Activated CD4-positive, alpha-beta T cell treated with anti-CD3 and anti-CD28 coated beads, Interleukin-10, Interleukin-2, amounts not matched to agents 100 ng/mL and 50 ng/mL, durations not matched to agents 16 hours and 8 hours (primary cell): ENCODE results near the gene AGGF1.
"Not testable (repeated sequence)": the region's sequence is repeated elsewhere in the genome, so short reads cannot be mapped to it uniquely, and the experiment has no call there.

ENCODE experiments used
- DNase-seq: peaks from one replicate; pipeline ENCODE4 v3.0.0-alpha.2; 2020

The AGGF1 gene

DNA sequence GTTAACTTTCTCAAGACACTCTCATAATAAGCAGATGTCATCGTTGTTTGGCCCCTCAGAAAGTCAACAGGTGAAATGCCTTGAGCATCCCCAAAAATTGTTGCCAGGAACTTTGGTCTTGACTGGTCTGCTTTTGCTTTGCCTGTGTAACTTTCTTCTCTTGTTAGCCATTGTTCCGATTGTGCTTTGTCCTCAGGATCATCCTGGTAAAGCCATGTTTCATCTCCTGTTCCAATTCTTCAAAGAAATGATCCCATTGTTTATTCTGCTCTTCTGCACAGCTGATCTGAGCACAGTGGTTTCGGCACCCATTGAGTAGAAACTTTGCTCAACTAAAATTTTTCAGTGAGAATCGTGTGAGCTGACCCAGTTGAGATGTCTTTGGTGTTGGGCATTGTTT lies 65.0 kb downstream of the AGGF1 start:
- DNase-seq, result no peak

DNA sequence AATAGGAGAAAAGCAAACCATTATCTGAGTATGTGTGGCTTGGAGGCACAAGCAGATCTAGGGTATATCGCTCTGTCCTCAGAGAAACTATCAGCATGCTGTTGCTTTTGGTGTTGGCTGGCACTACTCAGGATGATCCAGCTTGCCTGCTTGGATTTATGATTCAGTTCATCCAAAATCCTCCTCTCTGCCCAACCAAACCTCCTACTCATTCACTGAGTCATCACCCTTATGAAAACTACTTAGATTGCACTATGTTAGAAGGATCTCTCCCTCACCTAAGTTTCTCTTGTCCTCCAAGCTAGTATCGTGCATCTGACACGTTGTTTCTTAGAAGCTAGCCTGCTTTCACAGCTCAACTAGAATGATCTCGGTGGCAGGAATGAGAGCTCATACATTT lies 71.1 kb downstream of the AGGF1 start:
- no peak for DNase-seq

DNA sequence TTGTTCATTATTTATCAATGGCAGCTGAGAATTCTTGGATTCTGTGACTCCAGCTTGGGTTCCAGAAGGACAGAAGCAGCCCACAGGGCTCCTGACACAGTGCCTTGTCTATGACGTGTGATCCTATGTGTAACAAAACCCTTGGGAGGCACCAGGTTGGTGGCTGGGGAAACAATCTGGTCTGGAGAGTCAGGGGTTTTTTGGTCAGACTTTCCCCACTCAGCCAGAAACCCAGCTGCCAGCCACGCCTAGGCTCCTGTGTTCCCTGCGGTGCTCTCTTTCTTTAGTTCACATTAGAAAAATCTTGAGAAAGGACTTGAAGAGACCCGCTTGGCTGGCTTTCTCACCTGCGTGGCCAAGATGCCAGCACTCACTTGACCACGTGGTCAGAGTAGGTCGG lies 72.3 kb downstream of the AGGF1 start:
- no peak for DNase-seq

DNA sequence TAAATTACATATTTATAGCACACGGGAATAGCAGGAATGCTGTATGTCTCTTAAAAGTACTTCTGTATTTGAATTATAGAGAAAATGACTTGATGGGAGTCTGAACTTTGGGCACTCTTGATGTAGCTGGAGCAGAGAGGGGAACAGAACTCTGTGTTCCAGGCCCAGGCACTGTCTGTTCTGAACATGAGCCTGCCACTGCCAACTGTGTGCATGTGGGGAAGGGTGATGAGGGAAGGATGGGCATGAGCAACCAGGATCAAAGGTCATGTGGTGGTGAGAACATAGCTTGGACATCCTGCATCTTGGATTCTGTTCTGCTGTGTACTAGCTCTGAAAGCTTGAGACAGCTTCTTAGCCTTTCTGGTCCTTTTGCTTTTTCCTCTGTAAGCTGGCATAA lies 73.3 kb downstream of the AGGF1 start:
- DNase-seq, result no peak

DNA sequence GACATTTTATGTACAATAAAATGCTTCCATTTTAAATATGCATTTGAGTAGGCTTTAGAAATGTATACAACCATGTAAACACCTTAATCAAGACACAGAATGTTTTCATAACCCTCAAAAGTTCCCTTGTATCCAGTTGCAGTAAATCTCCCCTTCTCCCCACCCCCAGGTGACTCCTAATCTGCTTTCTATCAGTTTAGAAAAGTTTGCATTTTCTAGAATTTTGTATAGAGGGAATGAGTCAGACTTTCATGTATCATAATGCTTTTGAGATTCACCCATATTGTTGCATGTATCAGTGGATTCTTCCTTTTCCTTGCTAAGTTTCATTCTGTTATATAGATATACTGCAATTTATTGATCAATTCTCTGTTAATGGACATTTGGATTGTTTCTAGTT lies 74.6 kb downstream of the AGGF1 start:
- DNase-seq, result no peak

DNA sequence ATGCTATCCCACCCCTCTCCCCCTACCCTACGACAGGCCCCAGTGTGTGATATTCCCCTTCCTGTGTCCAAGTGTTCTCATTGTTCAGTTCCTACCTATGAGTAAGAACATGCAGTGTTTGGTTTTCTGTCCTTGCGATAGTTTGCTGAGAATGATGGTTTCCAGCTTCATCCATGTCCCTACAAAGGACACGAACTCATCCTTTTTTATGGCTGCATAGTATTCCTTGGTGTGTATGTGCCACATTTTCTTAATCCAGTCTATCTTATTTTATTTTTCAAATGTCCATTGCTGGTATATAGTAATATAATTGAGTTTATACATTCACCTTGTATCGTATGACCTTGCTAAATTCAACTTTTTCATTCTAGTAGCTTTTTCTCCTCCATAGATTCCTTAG lies 76.8 kb downstream of the AGGF1 start:
- not testable (repeated sequence) for DNase-seq
